ENCODE measurements around the gene TRPM3.

Gene TRPM3

GRCh38 chr9:70932097-70932496, 189.3 kb downstream of the TRPM3 start:
- Histone ChIP-seq H3K9ac (ENCODE audit: insufficient read length) (no peak overlapping the region), H3K4me3 (no peak overlapping the region), H3K27ac (no peak overlapping the region), H3K9me3 (ENCODE audit: low read depth, low read length) (no peaks in the 10 kb centered on the region), H3K36me3 (ENCODE audit: insufficient read depth, low read length) (no peaks in the 10 kb centered on the region)
- no peak for DNase-seq (ENCODE audit: low read depth, low spot score)
- no peak for TF ChIP-seq FOXP2 (optimal IDR thresholded peaks at IDR 0.05; ENCODE audit: control extremely low read depth, extremely low read length, insufficient read depth)
- no peak for TF ChIP-seq POLR2AphosphoS5 (IDR thresholded peaks at IDR 0.05; ENCODE audit: borderline replicate concordance, low read depth, low read length)
- TF ChIP-seq EZH2 (IDR thresholded peaks at IDR 0.05): no peak

- TF ChIP-seq POLR2AphosphoS5 (IDR thresholded peaks at IDR 0.05; ENCODE audit: borderline replicate concordance, low read depth, low read length) (no peak), FOXP2 (optimal IDR thresholded peaks at IDR 0.05; ENCODE audit: control extremely low read depth, extremely low read length, insufficient read depth) (no peak), EZH2 (IDR thresholded peaks at IDR 0.05) (no peak)
- H3K27ac ChIP-seq: no peak overlapping the region
- no peak for DNase-seq (ENCODE audit: low read depth, low spot score)
Measured at GRCh38 chr9:70927530-70927929, 193.9 kb downstream of the TRPM3 start.

GRCh38 chr9:70924895-70925547, 196.4 kb downstream of the TRPM3 start:
- no peak for TF ChIP-seq POLR2AphosphoS5 (IDR thresholded peaks at IDR 0.05; ENCODE audit: borderline replicate concordance, low read depth, low read length)
- TF ChIP-seq FOXP2 (optimal IDR thresholded peaks at IDR 0.05; ENCODE audit: control extremely low read depth, extremely low read length, insufficient read depth): no peak
- no peak for TF ChIP-seq EZH2 (IDR thresholded peaks at IDR 0.05)
- Histone ChIP-seq H3K27ac (no peak overlapping the region), H3K9ac (ENCODE audit: insufficient read length) (no peak overlapping the region), H3K36me3 (ENCODE audit: insufficient read depth, low read length) (no peaks in the 10 kb centered on the region), H3K9me3 (ENCODE audit: low read depth, low read length) (no peaks in the 10 kb centered on the region), H3K4me3 (no peak overlapping the region)
- DNase-seq (ENCODE audit: low read depth, low spot score): peak; percentile 16

More at GRCh38 chr9:70927530-70927929, 193.9 kb downstream of the TRPM3 start:
- Histone ChIP-seq H3K36me3 (ENCODE audit: insufficient read depth, low read length) (no peaks in the 10 kb centered on the region), H3K4me3 (no peak overlapping the region), H3K9me3 (ENCODE audit: low read depth, low read length) (no peaks in the 10 kb centered on the region), H3K9ac (ENCODE audit: insufficient read length) (no peak overlapping the region)

GRCh38 chr9:70924380-70924779, 197.0 kb downstream of the TRPM3 start:
- Histone ChIP-seq H3K27ac (no peak overlapping the region), H3K4me3 (no peak overlapping the region), H3K9me3 (ENCODE audit: low read depth, low read length) (no peaks in the 10 kb centered on the region), H3K9ac (ENCODE audit: insufficient read length) (no peak overlapping the region), H3K36me3 (ENCODE audit: insufficient read depth, low read length) (no peaks in the 10 kb centered on the region)
- no peak for TF ChIP-seq EZH2 (IDR thresholded peaks at IDR 0.05)
- no peak for TF ChIP-seq POLR2AphosphoS5 (IDR thresholded peaks at IDR 0.05; ENCODE audit: borderline replicate concordance, low read depth, low read length)
- no peak for DNase-seq (ENCODE audit: low read depth, low spot score)

DNA sequence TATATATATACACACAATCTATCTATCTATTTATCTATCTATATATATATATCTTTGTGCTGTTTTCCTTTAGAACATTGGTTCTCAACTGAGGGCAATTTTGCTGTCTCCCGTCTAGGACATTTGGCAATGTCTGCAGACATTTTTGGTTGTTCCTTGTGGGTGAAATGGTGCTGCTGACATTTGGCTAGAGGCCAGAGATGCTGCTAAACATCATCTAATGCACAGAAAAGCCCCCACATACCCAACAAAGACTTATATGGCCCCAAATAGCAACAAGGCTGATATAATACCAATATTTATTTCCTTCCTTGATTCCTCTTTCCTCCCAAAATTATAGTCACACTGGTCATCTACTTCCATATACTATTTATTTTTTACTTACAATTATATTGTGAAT, 197.5 kb downstream of the TRPM3 start:
- H3K36me3 ChIP-seq (ENCODE audit: insufficient read depth, low read length): no peaks in the 10 kb centered on the region
- no peaks in the 10 kb centered on the region for H3K9me3 ChIP-seq (ENCODE audit: low read depth, low read length)
- no peak overlapping the region for H3K4me3 ChIP-seq
- TF ChIP-seq POLR2AphosphoS5 (IDR thresholded peaks at IDR 0.05; ENCODE audit: borderline replicate concordance, low read depth, low read length): no peak
- TF ChIP-seq EZH2 (IDR thresholded peaks at IDR 0.05): no peak
- TF ChIP-seq FOXP2 (optimal IDR thresholded peaks at IDR 0.05; ENCODE audit: control extremely low read depth, extremely low read length, insufficient read depth): no peak
- H3K9ac ChIP-seq (ENCODE audit: insufficient read length): no peak overlapping the region
- H3K27ac ChIP-seq: no peak overlapping the region
- no peak for DNase-seq (ENCODE audit: low read depth, low spot score)

DNA sequence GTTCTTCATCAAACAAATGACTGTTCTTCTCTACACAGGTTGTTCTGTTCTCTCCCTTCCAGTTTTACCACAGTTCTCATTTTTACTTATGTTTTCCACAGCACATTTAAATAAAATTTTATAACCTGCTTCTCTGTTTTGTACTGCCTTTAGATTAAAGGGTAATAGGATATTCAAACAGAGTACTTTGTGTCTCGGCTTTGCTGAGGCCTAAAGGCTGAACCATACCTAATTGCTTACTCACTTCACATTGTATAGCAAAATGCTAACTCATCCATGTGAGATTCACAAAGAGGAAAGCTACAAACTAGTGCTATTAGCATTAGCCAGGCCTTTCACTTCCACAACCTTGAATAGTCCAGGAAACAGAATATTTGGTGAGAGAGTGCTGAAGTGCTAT, 200.3 kb downstream of the TRPM3 start:
- H3K27ac ChIP-seq: no peak overlapping the region
- no peaks in the 10 kb centered on the region for H3K9me3 ChIP-seq (ENCODE audit: low read depth, low read length)
- TF ChIP-seq POLR2AphosphoS5 (IDR thresholded peaks at IDR 0.05; ENCODE audit: borderline replicate concordance, low read depth, low read length) (no peak), FOXP2 (optimal IDR thresholded peaks at IDR 0.05; ENCODE audit: control extremely low read depth, extremely low read length, insufficient read depth) (no peak), EZH2 (IDR thresholded peaks at IDR 0.05) (no peak)
- H3K4me3 ChIP-seq: no peak overlapping the region
- no peak overlapping the region for H3K9ac ChIP-seq (ENCODE audit: insufficient read length)
- no peaks in the 10 kb centered on the region for H3K36me3 ChIP-seq (ENCODE audit: insufficient read depth, low read length)
- DNase-seq (ENCODE audit: low read depth, low spot score): no peak

DNA sequence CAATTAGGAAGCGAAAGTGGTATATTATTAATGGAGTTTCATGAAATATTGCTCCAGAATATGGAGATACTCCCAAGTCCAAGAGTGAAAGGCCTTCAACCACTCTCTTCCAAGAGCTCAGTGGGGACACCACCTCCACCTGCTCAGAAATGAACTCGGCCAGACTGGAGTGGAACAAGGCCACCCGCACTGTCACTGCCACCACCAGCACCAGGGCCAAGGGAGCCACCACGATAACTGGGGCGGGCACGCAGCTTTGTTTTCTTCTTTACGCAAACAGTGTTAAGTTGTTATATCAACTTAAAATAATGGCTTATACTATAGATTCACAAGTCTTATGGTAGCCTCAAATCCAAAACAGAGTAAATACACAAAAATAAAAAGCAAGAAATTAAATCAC, 204.1 kb downstream of the TRPM3 start:
- H3K4me3 ChIP-seq: no peak overlapping the region
- no peak overlapping the region for H3K27ac ChIP-seq
- no peaks in the 10 kb centered on the region for H3K9me3 ChIP-seq (ENCODE audit: low read depth, low read length)
- H3K36me3 ChIP-seq (ENCODE audit: insufficient read depth, low read length): no peaks in the 10 kb centered on the region
- no peak for DNase-seq (ENCODE audit: low read depth, low spot score)
- TF ChIP-seq EZH2 (IDR thresholded peaks at IDR 0.05) (no peak), FOXP2 (optimal IDR thresholded peaks at IDR 0.05; ENCODE audit: control extremely low read depth, extremely low read length, insufficient read depth) (no peak), POLR2AphosphoS5 (IDR thresholded peaks at IDR 0.05; ENCODE audit: borderline replicate concordance, low read depth, low read length) (no peak)
- no peak overlapping the region for H3K9ac ChIP-seq (ENCODE audit: insufficient read length)

GRCh38 chr9:70911791-70912190, 209.6 kb downstream of the TRPM3 start:
- no peak for TF ChIP-seq POLR2AphosphoS5 (IDR thresholded peaks at IDR 0.05; ENCODE audit: borderline replicate concordance, low read depth, low read length)
- no peak for TF ChIP-seq EZH2 (IDR thresholded peaks at IDR 0.05)
- no peak for TF ChIP-seq FOXP2 (optimal IDR thresholded peaks at IDR 0.05; ENCODE audit: control extremely low read depth, extremely low read length, insufficient read depth)
- Histone ChIP-seq H3K36me3 (ENCODE audit: insufficient read depth, low read length) (no peaks in the 10 kb centered on the region), H3K27ac (no peak overlapping the region), H3K4me3 (no peak overlapping the region), H3K9me3 (ENCODE audit: low read depth, low read length) (no peaks in the 10 kb centered on the region), H3K9ac (ENCODE audit: insufficient read length) (no peak overlapping the region)
- DNase-seq (ENCODE audit: low read depth, low spot score): no peak

GRCh38 chr9:70910598-70910997, 210.8 kb downstream of the TRPM3 start:
- H3K9ac ChIP-seq (ENCODE audit: insufficient read length): no peak overlapping the region
- DNase-seq (ENCODE audit: low read depth, low spot score): no peak
- no peak for TF ChIP-seq EZH2 (IDR thresholded peaks at IDR 0.05)
- no peaks in the 10 kb centered on the region for H3K36me3 ChIP-seq (ENCODE audit: insufficient read depth, low read length)
- H3K4me3 ChIP-seq: no peak overlapping the region
- no peak overlapping the region for H3K27ac ChIP-seq
- H3K9me3 ChIP-seq (ENCODE audit: low read depth, low read length): no peaks in the 10 kb centered on the region
